Right lobe of liver (tissue), 6 donors: ENCODE results near the gene RBFOX1. TPM values are rescaled to one million over a fixed set of nuclear protein-coding genes. Genes with fewer than 3 reads are reported as not detected.

Experiments
- ATAC-seq, 4 donors: fragments of 200-7000 bp; cut with Tn5 transposase; one replicate each; pipeline ENCODE4 v1.9.1; 2020; ENCODE audit warnings: mild to moderate bottlenecking in 4 of 4, moderate library complexity in 4 of 4
- DNase-seq, 3 donors: peaks; one replicate each; pipeline ENCODE4 v3.0.0-alpha.2; 2020
- H3K27ac ChIP-seq, 3 donors: fragments of 200-600 bp; one replicate each; pipeline ENCODE4 v1.8.0; 2022
- H3K27me3 ChIP-seq, 2 donors: fragments of 200-600 bp; one replicate each; pipeline ENCODE4 v1.8.0; 2022
- H3K36me3 ChIP-seq, 4 donors: fragments of 200-600 bp; sonication (generic) in 1 of 4; one replicate each; pipeline versions ENCODE4 v1.5.1 to v1.8.0; 2017 to 2022; ENCODE audit warnings: control low read depth in 1 of 4
- H3K4me1 ChIP-seq, 4 donors: fragments of 200-600 bp; sonication (generic) in 1 of 4; one replicate each; pipeline versions ENCODE4 v1.5.1 to v1.8.0; 2017 to 2022; ENCODE audit warnings: control low read depth in 1 of 4
- H3K4me3 ChIP-seq, 3 donors: fragments of 200-600 bp; one replicate each; pipeline ENCODE4 v1.8.0; 2022
- H3K9me3 ChIP-seq, 4 donors: fragments of 200-600 bp; sonication (generic) in 1 of 4; one replicate each; pipeline versions ENCODE4 v1.5.1 to v1.8.0; 2017 to 2022; ENCODE audit warnings: control low read depth in 1 of 4
- POLR2A ChIP-seq: fragments of 450-650 bp; IDR thresholded peaks from one replicate; pipeline ENCODE4 v1.6.1; 2017; ENCODE audit warnings: antibody characterized with exemption, mild to moderate bottlenecking
- WGBS: methylation state at CpG from one replicate; pipeline ENCODE4 v1.1.6; 2018; ENCODE audit warnings: low coverage, low lambda C conversion rate; ENCODE audit not compliant: insufficient coverage; ENCODE audit errors: missing lambda C conversion rate; 5-methylcytosine and 5-hydroxymethylcytosine counted together
- intact Hi-C, 2 donors: fragments of 100-400 bp; cut with DNase I; formaldehyde crosslinking; loops; one replicate each; pipeline versions ENCODE4 v1.11.2 to v1.14.1; 2022
- total RNA-seq, 6 experiments: library from RNA; depleted of rRNA in 2 of 6; stranded (reverse); fragments of >200 nt in 2 of 6; fragmentation: NEBNext Ultra II Directional in 3 of 6; extraction: Animal tissue kit (Norgen Biotek cat#: 25700) in 3 of 6; gene quantifications; one replicate each; pipeline versions ENCODE4 v1.1.0 to v1.2.4, GENCODE V29; 2016 to 2023
- TF ChIP-seq, protein P1 (sequence below), 4 donors: fragments of 200-600 bp in 3 of 4; fragments of 450-650 bp in 1 of 4; IDR thresholded peaks; one replicate each; pipeline versions ENCODE4 v1.5.1 to v1.8.0; 2016 to 2022; ENCODE audit warnings: antibody characterized with exemption in 4 of 4, mild to moderate bottlenecking in 2 of 4
- donor health status: DM: no; HTN: yes; CAD: no.
- donor health status: DM: no; HTN: no; CAD: no.
- donor health status: DM: no; HTN: no; CAD: no.
- donor health status: DM: no; HTN: yes; CAD: no.
- donor health status: DM: no; HTN: yes; CAD: no.

Gene RBFOX1
- total RNA-seq, 6 experiments from 2014 or later: 0.19 TPM; not detected in 5

DNA sequence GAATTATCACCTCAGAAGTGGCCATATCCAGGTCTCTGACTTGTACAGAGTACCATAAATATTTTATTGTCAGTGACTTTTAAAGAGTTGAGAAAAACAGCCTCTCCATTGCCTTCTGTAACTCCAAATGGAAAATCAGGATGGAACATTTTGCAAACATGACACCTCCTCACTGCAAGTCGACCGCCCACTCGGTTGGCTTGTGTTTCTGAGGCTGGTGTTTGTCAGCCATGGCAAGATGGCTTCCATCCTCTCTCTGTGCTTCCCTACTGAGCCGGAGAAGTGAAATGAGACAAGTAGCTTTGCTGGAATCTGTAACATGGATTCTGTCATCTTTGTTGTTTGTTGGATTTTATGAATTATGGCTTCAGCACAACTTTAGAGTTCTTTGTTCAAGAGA, 172.8 kb downstream of the RBFOX1 start:
- DNase-seq: no peak
- intact Hi-C loops: no loop called here
- H3K27me3 ChIP-seq: no peaks in the 10 kb centered on the region
- TF ChIP-seq, protein P1, sequence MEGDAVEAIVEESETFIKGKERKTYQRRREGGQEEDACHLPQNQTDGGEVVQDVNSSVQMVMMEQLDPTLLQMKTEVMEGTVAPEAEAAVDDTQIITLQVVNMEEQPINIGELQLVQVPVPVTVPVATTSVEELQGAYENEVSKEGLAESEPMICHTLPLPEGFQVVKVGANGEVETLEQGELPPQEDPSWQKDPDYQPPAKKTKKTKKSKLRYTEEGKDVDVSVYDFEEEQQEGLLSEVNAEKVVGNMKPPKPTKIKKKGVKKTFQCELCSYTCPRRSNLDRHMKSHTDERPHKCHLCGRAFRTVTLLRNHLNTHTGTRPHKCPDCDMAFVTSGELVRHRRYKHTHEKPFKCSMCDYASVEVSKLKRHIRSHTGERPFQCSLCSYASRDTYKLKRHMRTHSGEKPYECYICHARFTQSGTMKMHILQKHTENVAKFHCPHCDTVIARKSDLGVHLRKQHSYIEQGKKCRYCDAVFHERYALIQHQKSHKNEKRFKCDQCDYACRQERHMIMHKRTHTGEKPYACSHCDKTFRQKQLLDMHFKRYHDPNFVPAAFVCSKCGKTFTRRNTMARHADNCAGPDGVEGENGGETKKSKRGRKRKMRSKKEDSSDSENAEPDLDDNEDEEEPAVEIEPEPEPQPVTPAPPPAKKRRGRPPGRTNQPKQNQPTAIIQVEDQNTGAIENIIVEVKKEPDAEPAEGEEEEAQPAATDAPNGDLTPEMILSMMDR (IDR thresholded peaks at IDR 0.05): no peak
- no peak for TF ChIP-seq POLR2A
- no peak overlapping the region for H3K4me3 ChIP-seq
- H3K27ac ChIP-seq: no peak overlapping the region
- no peak for ATAC-seq
- no peaks in the 10 kb centered on the region for H3K36me3 ChIP-seq
- 31% methylated on average over 3 of the region's 4 CpGs for WGBS
- H3K4me1 ChIP-seq: no peaks in the 10 kb centered on the region
- H3K9me3 ChIP-seq: no peaks in the 10 kb centered on the region

DNA sequence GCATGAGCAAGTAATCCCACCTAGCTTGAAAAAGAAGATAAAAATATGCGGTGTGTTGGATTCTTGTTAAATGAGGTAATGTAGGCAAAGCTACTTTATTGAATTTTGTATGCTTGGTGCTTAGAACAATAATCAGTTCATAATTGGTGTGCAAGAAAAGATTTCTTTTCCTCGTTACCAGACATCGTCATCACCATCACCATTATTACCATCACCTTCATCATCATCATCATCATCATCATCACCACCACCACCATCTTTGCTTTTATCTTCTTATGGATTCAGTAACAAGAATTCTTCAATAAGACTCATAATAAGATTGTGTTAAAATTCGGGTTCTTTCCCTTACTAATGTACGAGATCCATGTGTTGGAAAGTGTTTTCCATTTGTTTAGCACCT, 173.7 kb downstream of the RBFOX1 start:
- no peak for TF ChIP-seq POLR2A
- TF ChIP-seq, protein P1 (IDR thresholded peaks at IDR 0.05): no peak
- H3K9me3 ChIP-seq: no peaks in the 10 kb centered on the region
- 62% methylated on average over 5 of the region's 5 CpGs for WGBS
- H3K4me1 ChIP-seq: no peaks in the 10 kb centered on the region
- intact Hi-C loops: no loop called here
- H3K27ac ChIP-seq: no peak overlapping the region
- ATAC-seq: no peak
- H3K36me3 ChIP-seq: no peaks in the 10 kb centered on the region
- DNase-seq: no peak
- H3K4me3 ChIP-seq: no peak overlapping the region
- no peaks in the 10 kb centered on the region for H3K27me3 ChIP-seq

GRCh38 chr16:7508656-7509055, 176.0 kb downstream of the RBFOX1 start:
- no peak for DNase-seq
- Histone ChIP-seq H3K9me3 (no peaks in the 10 kb centered on the region), H3K27me3 (no peaks in the 10 kb centered on the region), H3K4me3 (no peak overlapping the region), H3K27ac (no peak overlapping the region), H3K36me3 (no peaks in the 10 kb centered on the region), H3K4me1 (no peaks in the 10 kb centered on the region)
- TF ChIP-seq, protein P1 (IDR thresholded peaks at IDR 0.05): no peak
- TF ChIP-seq POLR2A: no peak
- ATAC-seq: no peak
- intact Hi-C loops: no loop called here
- WGBS: 41% methylated on average over 3 of the region's 3 CpGs

- intact Hi-C loops: no loop called here
- Histone ChIP-seq H3K27me3 (no peaks in the 10 kb centered on the region), H3K4me1 (no peaks in the 10 kb centered on the region), H3K27ac (no peak overlapping the region), H3K4me3 (no peak overlapping the region), H3K36me3 (no peaks in the 10 kb centered on the region), H3K9me3 (no peaks in the 10 kb centered on the region)
- 72% methylated on average over 23 of the region's 23 CpGs for WGBS
- DNase-seq (no peak), ATAC-seq (no peak)
- TF ChIP-seq, protein P1 (IDR thresholded peaks at IDR 0.05): no peak
- TF ChIP-seq POLR2A: no peak
Measured at GRCh38 chr16:7509963-7510601, 177.4 kb downstream of the RBFOX1 start.
